Endothelial cell of umbilical vein (primary cell): ENCODE measurements around the gene HES7.

Source experiments
- POLR2AphosphoS5 ChIP-seq: IDR thresholded peaks from 2 replicates; pipeline ENCODE4 v1.6.1; 2012; ENCODE audit warnings: low read depth, mild to moderate bottlenecking, control low read depth, low read length, moderate library complexity; ENCODE audit not compliant: insufficient read depth
- TF ChIP-seq, protein P1 (sequence below), 2 donors: IDR thresholded peaks; 1 replicate in 1 of 2; 2 replicates in 1 of 2; pipeline ENCODE4 v1.5.1; 2011; ENCODE audit warnings: low read length in 2 of 2, mild to moderate bottlenecking in 2 of 2, moderate library complexity in 2 of 2, control low read depth in 1 of 2, inconsistent platforms in 1 of 2, low read depth in 1 of 2; ENCODE audit not compliant: insufficient read depth in 1 of 2; ENCODE audit errors: extremely low read depth in 1 of 2

DNA sequence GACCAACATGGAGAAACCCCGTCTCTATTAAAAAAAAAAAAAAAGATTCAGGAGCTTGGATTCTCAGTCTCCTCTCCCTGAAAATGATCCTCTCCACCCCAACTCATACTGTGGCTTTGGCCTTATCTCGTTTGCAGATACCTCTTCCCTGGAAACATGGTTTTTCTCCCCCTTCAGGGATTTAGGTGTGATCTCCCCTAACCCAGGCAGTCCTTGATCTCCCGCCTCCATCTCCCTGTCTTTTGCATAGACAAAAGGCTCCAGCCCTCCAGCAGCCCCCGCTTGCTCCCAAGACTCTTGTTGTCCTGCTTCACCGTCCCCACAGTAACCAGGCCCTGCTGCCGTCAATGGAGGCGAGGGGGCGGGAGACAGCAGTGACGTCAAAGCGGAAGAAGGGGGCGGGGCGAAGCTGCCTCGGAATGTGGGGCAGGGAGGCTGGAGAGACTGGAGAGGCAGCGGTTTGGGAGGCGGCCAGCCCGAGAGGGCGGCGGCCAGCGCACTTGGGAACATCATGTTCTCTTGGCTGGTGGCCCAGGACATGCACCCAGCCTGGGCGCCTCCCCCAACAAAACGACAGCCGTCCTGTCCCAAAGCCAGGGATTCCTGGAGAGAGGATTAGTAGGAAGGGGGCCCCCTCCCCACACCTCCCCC, 30.2 kb upstream of the HES7 start:
- TF ChIP-seq, protein P1, sequence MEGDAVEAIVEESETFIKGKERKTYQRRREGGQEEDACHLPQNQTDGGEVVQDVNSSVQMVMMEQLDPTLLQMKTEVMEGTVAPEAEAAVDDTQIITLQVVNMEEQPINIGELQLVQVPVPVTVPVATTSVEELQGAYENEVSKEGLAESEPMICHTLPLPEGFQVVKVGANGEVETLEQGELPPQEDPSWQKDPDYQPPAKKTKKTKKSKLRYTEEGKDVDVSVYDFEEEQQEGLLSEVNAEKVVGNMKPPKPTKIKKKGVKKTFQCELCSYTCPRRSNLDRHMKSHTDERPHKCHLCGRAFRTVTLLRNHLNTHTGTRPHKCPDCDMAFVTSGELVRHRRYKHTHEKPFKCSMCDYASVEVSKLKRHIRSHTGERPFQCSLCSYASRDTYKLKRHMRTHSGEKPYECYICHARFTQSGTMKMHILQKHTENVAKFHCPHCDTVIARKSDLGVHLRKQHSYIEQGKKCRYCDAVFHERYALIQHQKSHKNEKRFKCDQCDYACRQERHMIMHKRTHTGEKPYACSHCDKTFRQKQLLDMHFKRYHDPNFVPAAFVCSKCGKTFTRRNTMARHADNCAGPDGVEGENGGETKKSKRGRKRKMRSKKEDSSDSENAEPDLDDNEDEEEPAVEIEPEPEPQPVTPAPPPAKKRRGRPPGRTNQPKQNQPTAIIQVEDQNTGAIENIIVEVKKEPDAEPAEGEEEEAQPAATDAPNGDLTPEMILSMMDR (IDR thresholded peaks at IDR 0.05; ENCODE audit: extremely low read depth in 1 of 2, insufficient read depth in 1 of 2, low read depth in 1 of 2, low read length in 2 of 2), result no peak
- TF ChIP-seq POLR2AphosphoS5, result peak; percentile 90
